ENCODE data around the gene GNG12. TPM values are rescaled to one million over a fixed set of nuclear protein-coding genes. Genes with fewer than 3 reads are reported as not detected.

Gene GNG12
- total RNA-seq, 1 experiment from 2014 or later, result 70.0 TPM

- ChIA-PET POLR2A (no interaction called here), CTCF (no interaction called here)
- no peak for DNase-seq (ENCODE audit: low read depth, low spot score)
- intact Hi-C loops (cut with micrococcal nuclease; ENCODE audit: unreplicated experiment), result no loop called here
- no peak for ATAC-seq
- H3K27ac ChIP-seq (ENCODE audit: low read length), result no peak overlapping the region
- H3K27me3 ChIP-seq (ENCODE audit: control insufficient read depth, insufficient read depth, low read length), result no peaks in the 10 kb centered on the region
- H3K4me1 ChIP-seq (ENCODE audit: control insufficient read depth, insufficient read depth, low read length), result no peaks in the 10 kb centered on the region
- no TSS peak for BruUV-seq (replicated peaks)
- TF ChIP-seq, protein P1, sequence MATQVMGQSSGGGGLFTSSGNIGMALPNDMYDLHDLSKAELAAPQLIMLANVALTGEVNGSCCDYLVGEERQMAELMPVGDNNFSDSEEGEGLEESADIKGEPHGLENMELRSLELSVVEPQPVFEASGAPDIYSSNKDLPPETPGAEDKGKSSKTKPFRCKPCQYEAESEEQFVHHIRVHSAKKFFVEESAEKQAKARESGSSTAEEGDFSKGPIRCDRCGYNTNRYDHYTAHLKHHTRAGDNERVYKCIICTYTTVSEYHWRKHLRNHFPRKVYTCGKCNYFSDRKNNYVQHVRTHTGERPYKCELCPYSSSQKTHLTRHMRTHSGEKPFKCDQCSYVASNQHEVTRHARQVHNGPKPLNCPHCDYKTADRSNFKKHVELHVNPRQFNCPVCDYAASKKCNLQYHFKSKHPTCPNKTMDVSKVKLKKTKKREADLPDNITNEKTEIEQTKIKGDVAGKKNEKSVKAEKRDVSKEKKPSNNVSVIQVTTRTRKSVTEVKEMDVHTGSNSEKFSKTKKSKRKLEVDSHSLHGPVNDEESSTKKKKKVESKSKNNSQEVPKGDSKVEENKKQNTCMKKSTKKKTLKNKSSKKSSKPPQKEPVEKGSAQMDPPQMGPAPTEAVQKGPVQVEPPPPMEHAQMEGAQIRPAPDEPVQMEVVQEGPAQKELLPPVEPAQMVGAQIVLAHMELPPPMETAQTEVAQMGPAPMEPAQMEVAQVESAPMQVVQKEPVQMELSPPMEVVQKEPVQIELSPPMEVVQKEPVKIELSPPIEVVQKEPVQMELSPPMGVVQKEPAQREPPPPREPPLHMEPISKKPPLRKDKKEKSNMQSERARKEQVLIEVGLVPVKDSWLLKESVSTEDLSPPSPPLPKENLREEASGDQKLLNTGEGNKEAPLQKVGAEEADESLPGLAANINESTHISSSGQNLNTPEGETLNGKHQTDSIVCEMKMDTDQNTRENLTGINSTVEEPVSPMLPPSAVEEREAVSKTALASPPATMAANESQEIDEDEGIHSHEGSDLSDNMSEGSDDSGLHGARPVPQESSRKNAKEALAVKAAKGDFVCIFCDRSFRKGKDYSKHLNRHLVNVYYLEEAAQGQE (IDR thresholded peaks at IDR 0.05; ENCODE audit: insufficient read depth in 1 of 2, low read depth in 2 of 2, low read length in 1 of 2), result no peak
- TF ChIP-seq SIN3A (IDR thresholded peaks at IDR 0.05; ENCODE audit: borderline replicate concordance, insufficient read depth, low read depth, low read length) (no peak), TCF7L2 (IDR thresholded peaks at IDR 0.05; ENCODE audit: low read depth, low read length) (no peak), CTCF (IDR thresholded peaks at IDR 0.05) (no peak), POLR2AphosphoS5 (IDR thresholded peaks at IDR 0.05; ENCODE audit: low read depth, low read length) (no peak)
- no peak overlapping the region for H3K4me3 ChIP-seq (ENCODE audit: low read depth in 2 of 2, low read length in 2 of 2)
- no peaks in the 10 kb centered on the region for H3K36me3 ChIP-seq (ENCODE audit: control insufficient read depth, insufficient read depth, low read length)
- no peaks in the 10 kb centered on the region for H3K9me3 ChIP-seq (ENCODE audit: control insufficient read depth, insufficient read depth, low read depth, low read length)
- in situ Hi-C loops (cut with HindIII; ENCODE audit: low pct_unique_long_range_greater_than_20kb, low sequenced_read_pairs), result no loop called here
Observed at GRCh38 chr1:67777440-67777839, 55.8 kb downstream of the GNG12 start.

- H3K9me3 ChIP-seq (ENCODE audit: control insufficient read depth, insufficient read depth, low read depth, low read length), result no peaks in the 10 kb centered on the region
- H3K4me1 ChIP-seq (ENCODE audit: control insufficient read depth, insufficient read depth, low read length), result no peaks in the 10 kb centered on the region
- ATAC-seq, result no peak
- H3K4me3 ChIP-seq (ENCODE audit: low read depth in 2 of 2, low read length in 2 of 2), result no peak overlapping the region
- ChIA-PET POLR2A (no interaction called here), CTCF (no interaction called here)
- TF ChIP-seq TCF7L2 (IDR thresholded peaks at IDR 0.05; ENCODE audit: low read depth, low read length) (no peak), POLR2AphosphoS5 (IDR thresholded peaks at IDR 0.05; ENCODE audit: low read depth, low read length) (no peak), CTCF (IDR thresholded peaks at IDR 0.05) (no peak)
- TF ChIP-seq, protein P1 (IDR thresholded peaks at IDR 0.05; ENCODE audit: insufficient read depth in 1 of 2, low read depth in 2 of 2, low read length in 1 of 2), result no peak
- no peaks in the 10 kb centered on the region for H3K27me3 ChIP-seq (ENCODE audit: control insufficient read depth, insufficient read depth, low read length)
- intact Hi-C loops (cut with micrococcal nuclease; ENCODE audit: unreplicated experiment) (no loop called here), in situ Hi-C loops (cut with HindIII; ENCODE audit: low pct_unique_long_range_greater_than_20kb, low sequenced_read_pairs) (no loop called here)
- no peak for DNase-seq (ENCODE audit: low read depth, low spot score)
- no peaks in the 10 kb centered on the region for H3K36me3 ChIP-seq (ENCODE audit: control insufficient read depth, insufficient read depth, low read length)
- H3K27ac ChIP-seq (ENCODE audit: low read length), result no peak overlapping the region
- no TSS peak for BruUV-seq (replicated peaks)
Observed at GRCh38 chr1:67777016-67777415, 56.3 kb downstream of the GNG12 start.

Data from Panc1 (cell line).